Measurements from ENCODE around the gene TFF1.

TFF1 gene

GRCh38 chr21:42340187-42341050 lies 25.9 kb downstream of the TFF1 start:
- no peak for DNase-seq

- no peak for DNase-seq
Measured at GRCh38 chr21:42338729-42339715, 27.3 kb downstream of the TFF1 start.

- DNase-seq: peak; percentile 42
Measured at GRCh38 chr21:42337830-42338728, 28.3 kb downstream of the TFF1 start.

- no peak for DNase-seq
Measured at GRCh38 chr21:42337276-42337675, 29.1 kb downstream of the TFF1 start.

- DNase-seq: no peak
Measured at GRCh38 chr21:42336054-42336453, 30.3 kb downstream of the TFF1 start.

- no peak for DNase-seq
Measured at GRCh38 chr21:42332557-42333317, 33.6 kb downstream of the TFF1 start.

GRCh38 chr21:42331660-42332059 lies 34.7 kb downstream of the TFF1 start:
- DNase-seq: no peak

GRCh38 chr21:42330380-42331371 lies 35.7 kb downstream of the TFF1 start:
- DNase-seq: no peak

GRCh38 chr21:42324896-42325295 lies 41.4 kb downstream of the TFF1 start:
- DNase-seq: no peak

- DNase-seq: no peak
Measured at GRCh38 chr21:42321845-42322244, 44.5 kb downstream of the TFF1 start.

GRCh38 chr21:42321231-42321630 lies 45.1 kb downstream of the TFF1 start:
- DNase-seq: no peak

- DNase-seq: no peak
Measured at GRCh38 chr21:42320791-42321190, 45.5 kb downstream of the TFF1 start.

GRCh38 chr21:42319851-42320572 lies 46.3 kb downstream of the TFF1 start:
- no peak for DNase-seq

- DNase-seq: peak; percentile 24
Measured at GRCh38 chr21:42319376-42319775, 47.0 kb downstream of the TFF1 start.

- DNase-seq: no peak
Measured at GRCh38 chr21:42317826-42318746, 48.2 kb downstream of the TFF1 start.

- DNase-seq: no peak
Measured at GRCh38 chr21:42317341-42317741, 49.0 kb downstream of the TFF1 start.

GRCh38 chr21:42316891-42317290 lies 49.4 kb downstream of the TFF1 start:
- DNase-seq: no peak

- DNase-seq: no peak
Measured at GRCh38 chr21:42315296-42315891, 50.9 kb downstream of the TFF1 start, which contains the start of gene TFF3. TFF3 (minus strand) TSS chr21:42315409; CDS start chr21:42315374, 35 bp downstream.
